ENCODE measurements around the gene PRRG1. TPM values are rescaled to one million over a fixed set of nuclear protein-coding genes. Genes with fewer than 3 reads are reported as not detected.

PRRG1 gene
- total RNA-seq, 1 experiment from 2014 or later: 9.0 TPM

DNA sequence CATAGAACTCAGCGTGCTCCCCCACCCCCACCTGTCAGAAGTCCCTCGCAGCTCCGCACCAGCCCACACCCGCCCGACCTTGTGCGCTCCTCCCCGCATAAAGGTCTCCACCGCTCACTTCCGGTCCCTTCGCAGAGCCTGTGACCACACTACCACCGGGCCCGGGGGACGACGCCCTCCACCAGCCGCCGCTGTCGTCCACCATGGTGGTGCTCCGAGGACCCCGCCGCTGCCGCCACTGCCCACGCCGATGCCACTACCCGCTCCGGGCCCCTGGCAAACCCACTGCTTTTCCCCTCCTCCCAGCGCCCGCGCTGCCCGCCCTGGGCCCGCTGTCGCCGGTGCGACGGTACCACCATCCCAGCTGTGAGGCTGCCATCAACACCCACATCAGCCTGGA lies 142.5 kb downstream of the PRRG1 start:
- Histone ChIP-seq H2BK5ac (ENCODE audit: insufficient read length, low read length) (no peak overlapping the region), H3K27me3 (ENCODE audit: insufficient read depth, low read length) (no peaks in the 10 kb centered on the region), H2BK15ac (ENCODE audit: low read depth, low read length) (no peak overlapping the region), H3K79me2 (ENCODE audit: insufficient read depth, low read length) (no peaks in the 10 kb centered on the region), H3K27ac (ENCODE audit: insufficient read length, low read depth, low read length) (no peak overlapping the region), H3K4ac (ENCODE audit: low read depth, low read length) (no peak overlapping the region), H3K9ac (ENCODE audit: extremely low read depth, insufficient read length, low read length) (no peak overlapping the region), H3K79me1 (ENCODE audit: insufficient read depth, low read depth, low read length, poor library complexity, severe bottlenecking) (no peaks in the 10 kb centered on the region), H4K91ac (ENCODE audit: insufficient read length, low read depth, low read length) (no peak overlapping the region), H3T11ph (ENCODE audit: low read length) (no peak overlapping the region), H3K9me3 (ENCODE audit: control insufficient read depth, low read depth, low read length) (no peaks in the 10 kb centered on the region), H3K4me2 (ENCODE audit: insufficient read depth, insufficient read length, low read length) (no peak overlapping the region), H3K23ac (ENCODE audit: insufficient read length, low read depth, low read length) (no peak overlapping the region), H2BK20ac (ENCODE audit: low read depth, low read length, poor library complexity, severe bottlenecking) (no peak overlapping the region), H2AFZ (ENCODE audit: low read length) (no peak overlapping the region), H3K18ac (ENCODE audit: insufficient read length, low read depth, low read length) (no peak overlapping the region), H2BK120ac (ENCODE audit: low read depth, low read length, poor library complexity, severe bottlenecking) (no peak overlapping the region), H4K8ac (replicated peaks; ENCODE audit: insufficient read length, low read depth, low read length) (no peak overlapping the region), H4K5ac (ENCODE audit: insufficient read length, low read depth, low read length) (no peak overlapping the region), H3K23me2 (ENCODE audit: insufficient read length, low read depth, low read length, poor library complexity, severe bottlenecking) (no peaks in the 10 kb centered on the region), H3K56ac (ENCODE audit: insufficient read length, low read depth, low read length) (no peak overlapping the region), H3K14ac (ENCODE audit: insufficient read depth, low read length) (no peak overlapping the region), H2BK12ac (ENCODE audit: insufficient read length, low read depth, low read length) (no peak overlapping the region), H4K20me1 (ENCODE audit: control insufficient read depth, insufficient read depth, insufficient read length) (no peaks in the 10 kb centered on the region), H2AK5ac (ENCODE audit: insufficient read length, low read length) (no peak overlapping the region), H3K4me1 (ENCODE audit: insufficient read depth, low read length) (no peaks in the 10 kb centered on the region)
- Mint-ChIP-seq H3K27ac (no peak overlapping the region), H3K4me3 (no peak overlapping the region), H3K27me3 (ENCODE audit: low read depth) (peaks cover 4% of the 10 kb centered on the region), H3K36me3 (ENCODE audit: insufficient read depth in 1 of 3, low read depth in 3 of 3) (peaks cover 9 to 19% (median 17%) of the 10 kb centered on the region in 3 experiments; a peak in 6 of 7 replicates), H3K9me3 (peaks cover 59 to 74% of the 10 kb centered on the region in 2 experiments), H3K4me1 (peaks cover 5 to 6% of the 10 kb centered on the region in 2 experiments; a peak in 3 of 4 replicates)
- no peak for DNase-seq
- no CpG with 5 or more reads among the region's 34 CpGs for WGBS (ENCODE audit: extremely low coverage, insufficient read length, low lambda C conversion rate)
- TF ChIP-seq, protein P1, sequence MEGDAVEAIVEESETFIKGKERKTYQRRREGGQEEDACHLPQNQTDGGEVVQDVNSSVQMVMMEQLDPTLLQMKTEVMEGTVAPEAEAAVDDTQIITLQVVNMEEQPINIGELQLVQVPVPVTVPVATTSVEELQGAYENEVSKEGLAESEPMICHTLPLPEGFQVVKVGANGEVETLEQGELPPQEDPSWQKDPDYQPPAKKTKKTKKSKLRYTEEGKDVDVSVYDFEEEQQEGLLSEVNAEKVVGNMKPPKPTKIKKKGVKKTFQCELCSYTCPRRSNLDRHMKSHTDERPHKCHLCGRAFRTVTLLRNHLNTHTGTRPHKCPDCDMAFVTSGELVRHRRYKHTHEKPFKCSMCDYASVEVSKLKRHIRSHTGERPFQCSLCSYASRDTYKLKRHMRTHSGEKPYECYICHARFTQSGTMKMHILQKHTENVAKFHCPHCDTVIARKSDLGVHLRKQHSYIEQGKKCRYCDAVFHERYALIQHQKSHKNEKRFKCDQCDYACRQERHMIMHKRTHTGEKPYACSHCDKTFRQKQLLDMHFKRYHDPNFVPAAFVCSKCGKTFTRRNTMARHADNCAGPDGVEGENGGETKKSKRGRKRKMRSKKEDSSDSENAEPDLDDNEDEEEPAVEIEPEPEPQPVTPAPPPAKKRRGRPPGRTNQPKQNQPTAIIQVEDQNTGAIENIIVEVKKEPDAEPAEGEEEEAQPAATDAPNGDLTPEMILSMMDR (conservative IDR thresholded peaks at IDR 0.05): no peak
